HG03025 (cell line): ENCODE results near the gene BAIAP2.

Source experiments
- ATAC-seq: cut with Tn5 transposase; IDR thresholded peaks from one replicate; pipeline ENCODE4 v1.9.1; 2021; ENCODE audit warnings: mild to moderate bottlenecking, moderate library complexity; ENCODE audit not compliant: unreplicated experiment, low FRiP score

Gene BAIAP2

DNA sequence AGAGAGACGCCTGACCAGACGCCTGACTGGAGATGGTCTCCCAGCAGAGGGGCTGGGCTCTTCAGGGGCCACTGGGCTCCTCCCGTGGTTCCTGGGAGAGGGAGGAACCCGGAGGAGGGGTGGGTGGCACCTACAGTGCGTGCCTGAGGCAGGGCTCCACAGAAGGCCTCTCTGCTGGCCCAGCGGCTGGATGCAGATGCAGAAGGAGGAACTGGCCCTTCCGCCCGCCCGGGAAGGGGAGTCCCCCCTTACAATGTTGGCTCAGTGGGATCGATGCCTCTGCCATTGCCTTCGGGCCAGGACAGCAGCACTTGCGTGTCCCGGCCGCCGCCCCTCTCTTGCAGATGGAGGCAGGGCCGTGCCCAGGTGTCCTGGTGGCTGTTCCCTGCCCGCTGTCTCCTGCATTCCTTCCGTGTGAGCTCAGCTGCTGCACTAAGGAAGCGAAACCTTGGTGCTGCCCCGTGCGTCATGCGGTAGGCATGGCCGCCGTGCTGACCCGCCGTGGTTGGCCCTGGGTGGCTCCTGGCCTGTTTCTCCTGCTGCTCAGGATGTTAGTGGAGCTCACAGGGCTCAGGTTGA is 15.1 kb downstream of the BAIAP2 start:
- ATAC-seq = no peak

DNA sequence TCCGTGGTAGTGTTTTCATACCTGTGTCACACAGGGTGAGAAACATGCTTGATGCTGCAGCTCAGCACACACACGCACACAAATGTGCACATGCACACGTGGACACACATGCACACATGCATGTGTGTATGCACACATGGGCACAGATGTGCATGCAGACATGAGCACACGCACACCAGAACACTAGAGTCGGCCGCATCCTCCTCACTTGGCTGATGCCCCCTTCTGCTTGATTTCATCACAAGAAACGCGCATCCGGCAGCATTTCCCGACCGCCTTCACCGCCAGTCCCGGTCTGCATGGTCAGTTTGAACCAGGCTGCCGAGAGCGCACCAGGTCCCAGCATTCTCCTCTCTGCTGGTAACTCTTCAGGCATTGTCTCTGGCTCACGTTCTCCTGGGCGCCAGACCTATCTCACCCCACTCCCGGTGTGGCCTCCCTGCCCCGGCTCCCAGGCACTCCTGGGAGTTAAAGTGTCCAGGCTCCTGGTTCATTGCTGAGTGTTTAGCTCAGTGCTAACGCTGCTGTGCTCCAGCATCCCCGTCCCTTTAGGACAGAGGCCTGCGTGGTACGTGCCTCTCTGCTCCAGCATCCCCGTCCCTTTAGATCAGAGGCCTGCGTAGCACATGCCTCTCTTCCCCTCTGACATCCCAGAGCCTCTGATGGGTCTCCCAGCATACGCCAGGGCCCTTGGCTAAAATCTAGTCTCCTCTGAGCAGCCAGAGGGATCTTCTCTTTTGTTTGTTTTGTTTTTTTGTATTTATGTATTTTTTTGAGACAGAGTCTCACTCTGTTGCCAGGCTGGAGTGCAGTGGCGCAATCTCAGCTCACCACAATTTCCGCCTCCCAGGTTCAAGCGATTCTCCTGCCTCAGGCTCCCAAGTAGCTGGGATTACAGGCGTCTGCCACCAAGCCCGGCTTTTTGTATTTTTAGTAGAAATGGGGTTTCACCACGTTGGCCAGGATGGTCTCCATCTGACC is 16.0 kb downstream of the BAIAP2 start:
- ATAC-seq = no peak

DNA sequence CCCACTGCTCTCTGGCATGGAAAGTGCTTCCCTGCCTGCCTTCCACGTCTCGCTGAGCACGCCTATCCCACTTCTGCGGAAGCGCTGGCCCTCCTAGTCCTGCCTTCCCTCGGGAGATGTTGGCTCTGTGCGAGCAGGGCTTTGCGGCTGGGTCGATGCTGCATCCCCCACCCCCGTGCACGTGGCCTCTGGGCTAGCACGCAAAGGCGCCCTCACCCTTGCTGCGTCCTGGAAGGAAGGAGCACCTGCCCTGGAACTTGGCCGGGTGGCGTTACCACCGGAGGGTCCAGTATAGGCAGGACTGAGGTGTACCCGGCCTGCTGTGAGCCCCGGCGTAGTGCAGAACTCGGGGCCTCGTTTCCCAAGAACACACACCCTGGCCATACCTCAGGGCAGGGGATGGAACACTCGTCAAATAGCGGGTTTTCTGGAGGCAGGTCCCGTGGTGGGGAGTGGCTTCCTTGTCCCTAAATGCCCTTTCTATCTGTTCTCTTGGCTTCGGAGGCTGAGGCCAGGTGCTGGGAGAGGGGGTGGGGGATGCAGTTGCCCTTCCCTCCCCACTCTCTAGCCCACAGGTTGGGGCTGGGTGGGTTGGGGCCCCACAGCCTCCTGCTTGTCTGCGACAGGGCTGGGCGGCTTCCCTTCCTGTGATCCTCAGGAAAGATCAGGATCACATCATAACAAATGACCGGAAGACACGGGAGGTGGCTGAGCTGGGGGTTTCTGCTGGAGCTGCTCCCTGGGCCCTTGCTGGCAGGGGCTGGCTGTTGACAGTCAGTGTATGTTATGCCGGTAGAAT is 17.4 kb downstream of the BAIAP2 start:
- no peak for ATAC-seq

DNA sequence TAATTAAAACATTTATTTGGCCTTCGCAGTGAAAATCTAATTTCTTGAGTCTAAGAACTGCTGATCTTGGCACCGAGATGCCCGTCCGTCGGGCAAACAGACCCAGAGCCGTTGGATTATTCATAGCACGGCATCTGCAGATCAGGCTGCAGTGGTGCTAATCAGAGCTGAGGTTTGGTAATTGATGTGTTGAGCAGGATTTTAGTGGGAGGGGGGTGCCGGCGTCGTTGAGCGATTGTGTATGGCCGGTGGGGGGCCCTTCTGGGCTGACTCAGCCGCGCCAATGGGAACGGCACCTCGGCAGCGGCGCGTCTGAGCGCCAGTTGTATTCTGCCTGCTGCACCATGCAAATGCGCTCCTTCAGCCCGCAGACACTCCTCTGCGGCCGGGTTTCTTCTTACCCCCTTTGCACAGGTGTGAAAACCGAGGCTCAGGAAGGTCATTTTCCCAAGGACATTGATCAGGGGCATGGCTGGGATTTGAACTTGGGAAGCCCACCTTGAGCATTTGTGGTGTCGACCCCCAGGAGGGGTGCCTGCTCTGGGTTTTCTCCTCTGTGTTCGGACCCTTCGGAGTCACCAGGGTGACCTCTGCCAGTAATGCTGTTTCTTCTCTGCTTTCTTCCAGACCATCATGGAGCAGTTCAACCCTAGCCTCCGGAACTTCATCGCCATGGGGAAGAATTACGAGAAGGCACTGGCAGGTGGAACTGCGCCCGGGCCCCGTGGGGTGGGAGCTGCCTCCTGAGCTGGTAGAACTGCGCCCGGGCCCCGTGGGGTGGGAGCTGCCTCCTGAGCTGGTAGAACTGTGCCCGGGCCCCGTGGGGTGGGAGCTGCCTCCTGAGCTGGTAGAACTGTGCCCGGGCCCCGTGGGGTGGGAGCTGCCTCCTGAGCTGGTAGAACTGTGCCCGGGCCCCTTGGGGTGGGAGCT is 18.4 kb downstream of the BAIAP2 start:
- ATAC-seq = no peak

DNA sequence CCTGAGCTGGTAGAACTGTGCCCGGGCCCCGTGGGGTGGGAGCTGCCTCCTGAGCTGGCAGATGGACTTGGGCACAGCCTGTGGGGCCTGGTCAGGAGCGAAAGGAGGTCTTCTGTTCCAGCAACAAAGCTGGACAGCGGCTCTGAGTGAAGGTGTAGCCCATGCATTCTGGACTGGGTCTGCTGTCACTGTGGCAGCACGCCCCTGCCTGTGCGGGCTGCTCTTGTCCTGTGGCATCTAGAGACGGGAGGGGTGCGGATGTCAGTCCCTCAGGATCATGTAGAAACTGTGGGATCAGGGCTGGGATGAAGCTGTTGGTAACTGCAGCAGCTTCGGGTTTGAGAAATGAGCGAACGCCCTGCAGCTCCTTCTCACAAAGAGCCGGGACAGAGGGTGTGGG is 19.4 kb downstream of the BAIAP2 start:
- no peak for ATAC-seq

DNA sequence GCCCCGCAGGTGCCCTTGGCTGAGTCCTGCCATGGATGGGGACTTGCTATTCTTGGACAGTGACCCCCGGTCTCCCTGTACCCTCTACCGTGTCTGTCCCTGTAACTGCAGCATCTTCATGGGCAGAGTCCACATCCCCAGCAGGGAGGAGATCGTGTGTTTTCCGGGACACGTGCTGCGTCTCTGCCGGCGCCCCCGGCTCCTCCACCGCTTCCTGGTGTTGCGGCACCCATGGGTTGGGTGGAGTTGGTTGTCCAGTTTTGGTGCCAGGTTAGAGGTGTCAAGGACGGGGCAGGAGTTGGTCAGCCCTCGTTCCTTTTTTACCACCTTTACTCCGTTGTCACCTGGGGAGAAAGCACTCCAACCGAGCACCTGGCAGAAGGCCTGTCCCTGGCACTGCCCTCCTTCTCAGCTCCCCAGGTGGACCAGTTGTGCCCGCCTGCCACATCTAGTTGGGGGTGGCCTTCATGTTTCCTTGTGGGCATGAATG is 20.0 kb downstream of the BAIAP2 start:
- no peak for ATAC-seq

DNA sequence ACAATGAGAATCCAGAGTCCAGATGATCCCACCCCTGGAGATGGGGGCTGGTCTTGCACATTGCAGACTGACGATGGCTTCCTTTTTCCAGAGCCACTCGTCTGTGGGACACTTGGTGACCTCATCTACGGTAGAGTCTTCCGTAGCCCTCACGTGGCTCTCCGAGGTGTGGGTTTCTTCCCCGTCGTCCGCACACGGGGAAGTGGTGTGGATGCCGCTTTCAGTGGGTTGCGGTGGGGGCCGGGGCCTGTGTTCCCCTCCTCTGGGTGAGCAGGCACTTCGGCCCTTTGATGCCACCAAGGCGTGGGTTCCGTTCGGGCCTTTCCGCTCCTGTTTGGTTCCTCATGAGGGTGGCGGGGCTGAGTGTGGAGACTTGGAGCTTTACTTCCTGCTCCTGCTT is 21.4 kb downstream of the BAIAP2 start:
- no peak for ATAC-seq

DNA sequence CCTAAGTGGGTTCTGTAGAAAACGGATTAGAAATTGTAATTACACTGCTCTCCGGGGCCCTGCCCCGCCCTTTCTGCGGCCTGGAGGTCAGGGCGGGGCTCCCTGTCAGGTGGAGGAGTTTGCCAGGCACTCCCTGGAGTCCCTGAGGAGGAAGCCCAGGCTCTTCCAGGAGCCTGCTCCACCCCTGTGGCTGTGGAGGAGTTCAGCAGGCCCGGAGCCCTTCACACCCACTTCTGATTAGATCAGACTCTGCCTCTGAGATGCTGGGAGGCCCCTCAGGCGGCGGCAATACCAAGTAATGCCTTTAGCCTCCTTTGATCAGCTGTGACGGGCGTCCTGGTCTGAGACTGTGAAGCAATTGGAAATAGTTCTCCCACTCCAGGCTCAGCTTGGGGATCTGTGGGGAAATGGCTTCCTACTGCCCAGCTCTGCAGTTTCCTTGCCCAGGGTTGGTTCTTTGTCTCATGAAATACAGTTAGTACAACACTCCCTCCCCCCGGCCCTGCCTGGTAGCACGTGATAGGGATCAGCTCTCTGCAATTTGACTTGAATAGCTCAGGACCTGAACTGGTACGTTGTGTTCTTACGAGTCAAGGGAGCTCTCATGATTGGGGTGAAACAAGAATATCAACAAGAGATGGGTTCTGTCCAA is 22.3 kb downstream of the BAIAP2 start:
- no peak for ATAC-seq

DNA sequence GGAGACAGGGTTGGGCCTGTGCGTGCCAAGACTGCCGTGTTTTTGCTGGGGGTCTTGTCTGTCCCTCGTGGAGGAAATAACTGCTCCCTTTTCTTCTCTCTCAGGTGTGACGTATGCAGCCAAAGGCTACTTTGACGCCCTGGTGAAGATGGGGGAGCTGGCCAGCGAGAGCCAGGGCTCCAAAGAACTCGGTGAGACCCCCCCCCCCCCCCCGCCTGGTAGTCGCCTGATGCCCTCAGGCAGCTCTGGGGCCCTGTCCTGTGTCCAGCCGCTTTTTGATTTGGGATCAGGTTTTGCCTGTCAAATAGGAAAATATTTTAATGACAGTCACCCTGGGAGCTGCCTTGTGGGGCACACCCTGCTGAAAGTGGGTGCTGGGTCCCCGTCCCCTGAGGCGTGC is 22.8 kb downstream of the BAIAP2 start:
- no peak for ATAC-seq

DNA sequence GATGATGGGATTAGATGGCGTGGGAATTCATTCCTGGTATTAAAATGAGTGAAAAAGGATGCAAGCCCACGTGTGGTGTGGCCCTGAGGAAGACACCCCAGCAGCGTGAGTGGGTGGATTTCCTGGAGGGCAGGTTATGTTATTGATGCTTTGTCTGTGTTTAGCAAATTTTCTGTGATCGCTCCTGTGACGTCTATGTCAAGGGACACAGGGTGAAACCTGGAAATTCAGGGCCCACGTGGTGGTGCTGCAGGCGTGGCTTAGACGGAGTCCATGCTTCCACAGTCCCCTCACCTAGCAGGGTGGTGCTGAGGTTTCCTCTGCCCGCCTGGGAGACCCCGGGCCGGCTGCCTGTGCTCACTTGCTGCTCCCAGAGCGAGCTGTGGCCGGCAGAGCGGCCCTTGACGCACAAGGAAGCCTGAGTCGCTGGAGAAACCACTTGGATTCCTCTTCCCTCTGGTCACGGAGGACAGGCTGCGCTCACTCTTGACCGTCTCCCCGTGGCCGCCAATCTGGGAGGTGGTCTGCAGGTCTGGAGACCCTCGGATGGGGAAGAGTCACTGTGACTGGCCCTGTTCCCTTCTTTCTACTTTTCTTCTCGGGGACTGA is 23.4 kb downstream of the BAIAP2 start:
- no peak for ATAC-seq

DNA sequence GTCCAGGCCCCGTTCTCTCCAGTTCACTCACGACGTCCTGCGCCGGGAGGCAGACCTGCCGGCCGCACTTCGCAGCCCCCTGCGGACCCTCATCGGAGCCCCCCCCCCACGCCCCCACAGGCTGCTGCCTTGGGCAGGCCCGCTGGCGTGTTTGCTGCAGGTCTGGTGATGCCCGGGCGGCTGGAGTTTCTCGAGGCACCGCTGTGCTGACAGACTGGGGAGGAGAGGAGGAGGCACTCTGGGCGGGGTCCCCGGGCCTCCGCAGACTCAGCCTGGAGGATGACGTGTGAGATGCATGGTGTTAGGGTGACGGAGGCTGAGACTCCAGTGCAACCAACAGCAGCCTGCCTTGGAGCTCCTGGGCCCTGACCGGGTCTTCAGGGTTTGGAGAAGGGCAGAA is 24.1 kb downstream of the BAIAP2 start:
- ATAC-seq = no peak

DNA sequence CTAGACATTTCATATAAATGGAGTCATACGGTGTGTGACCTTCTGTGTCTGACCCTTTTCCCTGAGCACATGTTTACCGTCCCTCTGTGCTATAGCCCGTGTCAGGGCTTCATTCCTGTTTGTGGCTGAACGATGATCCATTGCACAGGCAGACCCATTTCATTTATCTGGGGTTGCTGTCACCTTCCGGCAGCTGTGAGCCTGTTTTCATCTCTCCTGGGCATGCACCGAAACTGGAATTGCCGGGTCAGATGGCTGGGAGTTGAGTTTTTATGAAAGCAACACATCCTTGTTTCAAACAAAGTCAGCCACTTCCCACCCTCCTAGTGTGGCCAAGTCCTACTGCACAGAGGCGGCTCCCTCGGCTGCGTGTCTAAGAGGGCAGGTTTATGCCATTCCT is 25.5 kb downstream of the BAIAP2 start:
- no peak for ATAC-seq

DNA sequence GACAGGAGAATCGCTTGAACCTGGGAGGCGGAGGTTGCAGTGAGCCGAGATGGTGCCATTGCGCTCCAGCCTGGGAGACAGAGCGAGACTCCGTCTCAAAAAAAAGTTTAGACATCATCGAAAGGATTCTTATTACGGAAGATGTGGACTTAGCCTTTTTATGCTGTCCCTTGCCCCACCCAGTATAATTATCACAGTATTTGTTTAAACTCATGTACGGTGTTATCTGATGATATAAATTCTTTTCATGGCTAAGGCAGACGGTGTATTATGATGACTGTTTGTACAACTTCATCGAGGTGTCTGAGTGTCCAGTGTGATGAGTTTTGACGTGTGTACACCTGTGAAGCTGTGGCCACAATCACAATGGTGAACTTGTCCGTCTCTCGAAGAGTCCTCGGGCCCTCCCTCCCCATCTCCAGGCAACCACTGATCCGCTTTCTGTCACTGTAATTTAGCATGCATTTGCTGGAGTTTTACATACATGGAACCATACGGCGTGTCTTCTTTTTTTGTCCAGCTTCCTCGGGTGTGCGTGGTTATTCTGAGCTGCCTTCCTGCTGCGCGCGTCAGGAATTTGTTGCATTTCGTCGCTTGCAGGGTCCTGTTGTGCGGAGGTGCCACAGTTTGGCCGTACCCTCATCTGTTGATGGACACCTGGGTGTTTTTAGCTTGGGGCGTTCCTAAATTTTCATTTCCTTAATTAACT is 26.2 kb downstream of the BAIAP2 start:
- ATAC-seq = no peak

DNA sequence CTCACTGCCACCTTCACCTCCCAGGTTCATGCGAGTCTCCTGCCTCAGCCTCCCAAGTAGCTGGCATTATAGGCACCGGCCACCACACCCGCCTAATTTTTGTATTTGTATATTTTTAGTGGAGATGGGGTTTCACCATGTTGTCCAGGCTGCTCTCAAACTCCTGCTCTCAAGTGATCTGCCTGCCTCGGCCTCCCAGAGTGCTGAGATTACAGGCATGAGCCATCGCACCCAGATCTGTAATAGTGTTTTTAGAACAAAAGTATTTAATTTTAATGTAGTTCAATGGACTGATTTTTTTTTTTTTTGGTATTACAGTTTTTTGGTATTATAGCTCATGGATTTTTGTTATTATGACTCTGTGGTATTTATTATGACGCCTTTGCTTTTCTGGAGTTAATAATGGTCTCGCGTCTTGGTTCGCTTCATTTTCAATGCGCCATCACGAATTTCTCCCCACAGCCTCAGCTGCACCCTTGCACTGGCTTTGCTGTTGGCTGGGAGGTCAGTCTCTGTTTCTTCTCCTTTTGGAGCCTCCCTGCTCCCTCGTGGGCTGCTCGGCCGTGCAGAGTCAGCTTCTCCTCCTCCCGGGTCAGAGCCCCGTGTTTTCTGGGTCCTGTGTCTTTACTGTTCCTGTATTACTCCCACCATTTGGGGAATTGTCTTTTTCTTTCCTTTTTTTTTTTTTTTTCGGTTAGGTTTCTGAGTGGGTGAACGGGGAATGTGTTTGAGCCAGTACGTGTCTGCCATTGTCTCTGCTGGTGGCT is 27.2 kb downstream of the BAIAP2 start:
- no peak for ATAC-seq

DNA sequence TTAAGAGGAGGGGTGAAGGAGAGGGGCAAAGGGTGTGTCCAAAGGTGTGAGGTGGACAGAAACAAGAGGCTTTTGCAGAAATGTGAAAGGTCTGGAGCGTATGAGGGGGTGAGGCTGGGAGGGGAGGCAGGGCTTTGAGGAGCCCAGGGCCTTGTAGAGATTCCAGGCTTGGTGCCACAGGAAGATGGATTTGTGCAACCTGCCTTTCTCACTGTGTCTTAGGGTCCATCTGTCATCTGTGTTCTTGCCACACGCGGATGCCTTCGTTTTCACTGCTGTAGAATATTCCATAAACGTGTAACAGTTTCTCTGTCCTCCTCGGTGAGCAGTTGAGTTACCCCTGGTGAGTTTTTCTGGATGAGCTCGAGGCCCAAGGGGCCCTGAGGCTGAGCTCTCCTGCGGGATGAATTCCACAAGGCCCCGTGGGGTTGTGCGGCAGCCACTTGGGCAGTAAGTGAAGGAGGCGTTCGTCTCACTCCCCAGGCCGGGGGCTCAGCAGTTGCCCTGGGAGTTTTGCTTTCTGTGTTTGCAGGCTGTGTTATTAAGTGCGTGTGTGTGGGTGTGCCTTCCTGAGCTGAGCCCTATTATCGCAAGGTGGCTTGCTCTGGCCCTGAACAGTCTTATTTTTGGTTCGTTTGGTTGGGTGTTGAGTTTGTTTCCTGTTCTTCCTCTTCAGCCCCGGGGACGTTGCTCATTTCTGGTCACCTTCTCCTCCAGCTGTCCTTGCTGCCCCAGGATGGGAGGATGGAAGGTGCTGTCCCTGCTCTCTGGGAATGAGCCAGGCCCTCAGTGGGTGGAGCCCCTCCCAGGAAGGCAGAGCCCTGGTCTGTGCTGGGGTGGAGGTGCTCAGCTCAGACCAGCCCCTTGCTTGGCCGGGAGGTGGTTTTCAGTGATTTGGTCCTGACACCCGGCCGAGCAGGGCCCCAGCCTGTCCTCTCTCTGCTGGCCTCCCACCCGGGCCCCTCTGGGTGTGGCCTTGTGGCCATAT is 28.4 kb downstream of the BAIAP2 start:
- no peak for ATAC-seq

DNA sequence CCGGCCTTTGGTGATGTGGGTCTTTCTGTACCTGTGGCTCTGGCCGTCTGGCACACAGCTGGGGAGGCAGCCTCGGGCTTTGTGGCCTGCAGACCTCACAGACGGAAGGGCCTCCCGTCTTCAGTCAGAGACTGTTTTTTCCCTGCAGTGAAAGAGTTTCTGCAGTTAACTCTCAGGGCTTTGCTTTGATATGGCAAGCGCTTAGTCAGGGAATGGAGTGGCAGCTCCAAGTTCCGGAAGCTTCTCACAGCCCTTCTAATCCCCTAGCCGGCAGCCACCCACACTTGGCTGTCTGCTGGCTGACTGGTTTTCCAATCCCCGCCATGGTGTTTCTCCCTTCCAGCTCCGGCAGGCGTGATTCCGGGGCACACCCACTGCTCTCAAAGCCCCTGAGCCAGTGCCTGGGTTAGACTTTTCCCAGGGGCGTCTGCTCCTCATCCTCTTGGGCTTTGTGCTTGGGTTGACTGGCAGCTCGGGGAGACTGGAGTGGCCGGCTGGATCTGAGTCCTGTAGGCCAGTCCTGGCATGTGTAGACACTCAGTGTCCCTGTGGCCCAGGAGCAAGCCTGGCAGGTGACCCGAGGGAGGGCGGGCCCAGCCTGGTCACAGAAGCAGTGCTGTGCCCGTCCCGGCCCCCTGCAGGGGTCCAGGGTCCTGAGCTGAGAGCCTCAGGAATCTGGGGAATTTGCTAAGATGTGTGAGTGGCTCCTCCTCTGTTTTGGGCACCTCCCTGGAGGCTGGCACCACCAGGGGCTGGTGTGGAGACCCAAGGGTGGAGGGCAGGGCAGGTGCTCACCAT is 29.9 kb downstream of the BAIAP2 start:
- ATAC-seq = no peak
